WTC11 (cell line): Measurements from ENCODE around the gene CAPN11. TPM values are rescaled to one million over a fixed set of nuclear protein-coding genes. Genes with fewer than 3 reads are reported as not detected.

ENCODE experiments used
- ATAC-seq: fragments of 200-7000 bp; cut with Tn5 transposase; 2 replicates; pipeline ENCODE4 v1.10.0; 2021; ENCODE audit warnings: mild to moderate bottlenecking, moderate library complexity
- CTCF ChIA-PET: fragments of 300-600 bp; sonication (Branson Sonifier 250); formaldehyde crosslinking; loops from one replicate; lab custom pipeline; 2021; ENCODE audit warnings: antibody characterized with exemption; lab: Charles Lee
- POLR2A ChIA-PET: fragments of 350-600 bp; sonication (Branson Sonifier 250); formaldehyde crosslinking; loops from one replicate; lab custom pipeline; 2021; ENCODE audit warnings: antibody characterized with exemption; lab: Charles Lee
- DNase-seq: peaks from one replicate; pipeline ENCODE4 v3.0.0; 2021; ENCODE audit warnings: low spot score
- H3K27ac Mint-ChIP-seq: 2 replicates; pipeline ENCODE4 v1.8.0; 2021; ENCODE audit warnings: mixed read lengths
- H3K27me3 Mint-ChIP-seq: 2 replicates; pipeline ENCODE4 v1.8.0; 2021; ENCODE audit warnings: low read depth, mild to moderate bottlenecking, moderate library complexity, mixed read lengths
- H3K36me3 Mint-ChIP-seq: 2 replicates; pipeline ENCODE4 v1.8.0; 2021; ENCODE audit warnings: mixed read lengths
- H3K4me1 Mint-ChIP-seq: 2 replicates; pipeline ENCODE4 v1.8.0; 2022; ENCODE audit warnings: mixed read lengths
- H3K4me3 Mint-ChIP-seq: 2 replicates; pipeline ENCODE4 v1.8.0; 2021; ENCODE audit warnings: mild to moderate bottlenecking, moderate library complexity, mixed read lengths
- H3K9me3 Mint-ChIP-seq: 2 replicates; pipeline ENCODE4 v1.8.0; 2021; ENCODE audit warnings: mixed read lengths
- ATF6 ChIP-seq: sonication (generic); formaldehyde crosslinking; IDR thresholded peaks from 2 replicates; pipeline ENCODE4 v1.8.1; 2023; ENCODE audit warnings: mild to moderate bottlenecking, missing genetic modification reagents
- CREB1 ChIP-seq: sonication (generic); formaldehyde crosslinking; IDR thresholded peaks from 2 replicates; pipeline ENCODE4 v1.8.0; 2023; ENCODE audit warnings: mild to moderate bottlenecking, missing genetic modification reagents
- E2F1 ChIP-seq: sonication (generic); formaldehyde crosslinking; IDR thresholded peaks from 2 replicates; pipeline ENCODE4 v1.8.0; 2022; ENCODE audit warnings: mild to moderate bottlenecking, missing genetic modification reagents
- FOXJ3 ChIP-seq: sonication (generic); formaldehyde crosslinking; IDR thresholded peaks from 2 replicates; pipeline ENCODE4 v1.9.0; 2021; ENCODE audit warnings: missing genetic modification reagents, mild to moderate bottlenecking, borderline replicate concordance
- GRHL2 ChIP-seq: fragments of 250-450 bp; sonication (Bioruptor Pico); IDR thresholded peaks from 2 replicates; pipeline ENCODE4 v1.8.0; 2022; ENCODE audit warnings: mild to moderate bottlenecking, moderate library complexity; ENCODE audit not compliant: insufficient replicate concordance, severe bottlenecking
- JAZF1 ChIP-seq: fragments of 250-450 bp; sonication (Bioruptor Pico); IDR thresholded peaks from 2 replicates; pipeline ENCODE4 v1.9.0; 2021; ENCODE audit warnings: moderate library complexity, mild to moderate bottlenecking, inconsistent platforms
- OVOL2 ChIP-seq: fragments of 250-450 bp; sonication (Bioruptor Pico); IDR thresholded peaks from 2 replicates; pipeline ENCODE4 v1.9.0; 2021; ENCODE audit warnings: mild to moderate bottlenecking, borderline replicate concordance
- RELA ChIP-seq: sonication (generic); formaldehyde crosslinking; IDR thresholded peaks from 2 replicates; pipeline ENCODE4 v1.8.1; 2022; ENCODE audit warnings: missing genetic modification reagents, mild to moderate bottlenecking, borderline replicate concordance
- RORB ChIP-seq: fragments of 250-450 bp; sonication (Bioruptor Pico); IDR thresholded peaks from 2 replicates; pipeline ENCODE4 v1.9.0; 2021; ENCODE audit warnings: mild to moderate bottlenecking
- SMAD3 ChIP-seq: sonication (generic); formaldehyde crosslinking; IDR thresholded peaks from 2 replicates; pipeline ENCODE4 v1.8.0; 2022; ENCODE audit warnings: missing genetic modification reagents, mild to moderate bottlenecking, borderline replicate concordance
- SMAD4 ChIP-seq: sonication (generic); formaldehyde crosslinking; IDR thresholded peaks from 2 replicates; pipeline ENCODE4 v1.8.0; 2022; ENCODE audit warnings: mild to moderate bottlenecking, missing genetic modification reagents
- TP53 ChIP-seq: sonication (generic); formaldehyde crosslinking; IDR thresholded peaks from 2 replicates; pipeline ENCODE4 v1.8.1; 2023; ENCODE audit warnings: mild to moderate bottlenecking, missing genetic modification reagents
- ZBTB43 ChIP-seq: sonication (generic); formaldehyde crosslinking; IDR thresholded peaks from 2 replicates; pipeline ENCODE4 v1.8.1; 2023; ENCODE audit warnings: mild to moderate bottlenecking, missing genetic modification reagents
- total RNA-seq: library from RNA; stranded (reverse); gene quantifications from 3 replicates; pipeline ENCODE4 v1.2.3, GENCODE V29; 2021
- TF ChIP-seq, protein P1 (sequence below): sonication (generic); formaldehyde crosslinking; IDR thresholded peaks from 2 replicates; pipeline ENCODE4 v1.8.0; 2022; ENCODE audit warnings: mild to moderate bottlenecking, missing genetic modification reagents
- TF ChIP-seq, protein P2 (sequence below): sonication (generic); formaldehyde crosslinking; IDR thresholded peaks from 2 replicates; pipeline ENCODE4 v1.8.1; 2023; ENCODE audit warnings: mild to moderate bottlenecking, missing genetic modification reagents, moderate library complexity
- TF ChIP-seq, protein P3 (sequence below): sonication (generic); formaldehyde crosslinking; IDR thresholded peaks from 2 replicates; pipeline ENCODE4 v1.8.1; 2022; ENCODE audit warnings: low read depth, mild to moderate bottlenecking, moderate library complexity, missing genetic modification reagents, borderline replicate concordance
- TF ChIP-seq, protein P4 (sequence below): sonication (generic); formaldehyde crosslinking; conservative IDR thresholded peaks from 2 replicates; pipeline ENCODE4 v1.8.1; 2023; ENCODE audit warnings: mild to moderate bottlenecking, low read depth, missing genetic modification reagents, moderate library complexity

Gene CAPN11
- total RNA-seq, 1 experiment from 2014 or later = 2.3 TPM

DNA sequence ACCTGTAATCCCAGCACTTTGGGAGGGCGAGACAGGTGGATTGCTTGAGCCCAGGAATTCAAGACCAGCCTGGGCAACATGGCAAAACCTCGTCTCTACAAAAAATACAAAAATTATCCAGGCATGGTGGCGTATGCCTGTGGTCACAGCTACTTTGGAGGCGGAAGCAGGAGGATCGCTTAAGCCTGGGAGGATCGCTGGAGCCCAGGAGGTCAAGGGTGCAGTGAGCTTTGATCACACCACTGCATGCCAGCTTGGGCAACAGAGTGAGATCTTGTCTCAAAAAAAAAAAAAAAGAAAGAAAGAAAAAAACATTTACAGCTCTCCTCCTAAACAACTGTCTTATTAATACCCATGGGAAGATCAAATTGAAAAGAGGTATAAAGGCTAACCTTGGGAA lies 49.3 kb downstream of the CAPN11 start:
- Mint-ChIP-seq H3K9me3 (no peaks in the 10 kb centered on the region), H3K4me3 (no peak overlapping the region), H3K36me3 (no peaks in the 10 kb centered on the region), H3K27ac (peak overlapping the region; percentile 61), H3K4me1 (peaks cover 40% of the 10 kb centered on the region), H3K27me3 (peaks cover 5% of the 10 kb centered on the region; the same call in 1 of the 2 replicates)
- DNase-seq (no peak), ATAC-seq (no peak)
- POLR2A ChIA-PET = interaction anchor here (0.7 to 1.6 kb wide), 2 partner anchors 11 to 48 kb away, joined by 4 read pairs; no protein-coding TSS in a partner anchor
- TF ChIP-seq, protein P1, sequence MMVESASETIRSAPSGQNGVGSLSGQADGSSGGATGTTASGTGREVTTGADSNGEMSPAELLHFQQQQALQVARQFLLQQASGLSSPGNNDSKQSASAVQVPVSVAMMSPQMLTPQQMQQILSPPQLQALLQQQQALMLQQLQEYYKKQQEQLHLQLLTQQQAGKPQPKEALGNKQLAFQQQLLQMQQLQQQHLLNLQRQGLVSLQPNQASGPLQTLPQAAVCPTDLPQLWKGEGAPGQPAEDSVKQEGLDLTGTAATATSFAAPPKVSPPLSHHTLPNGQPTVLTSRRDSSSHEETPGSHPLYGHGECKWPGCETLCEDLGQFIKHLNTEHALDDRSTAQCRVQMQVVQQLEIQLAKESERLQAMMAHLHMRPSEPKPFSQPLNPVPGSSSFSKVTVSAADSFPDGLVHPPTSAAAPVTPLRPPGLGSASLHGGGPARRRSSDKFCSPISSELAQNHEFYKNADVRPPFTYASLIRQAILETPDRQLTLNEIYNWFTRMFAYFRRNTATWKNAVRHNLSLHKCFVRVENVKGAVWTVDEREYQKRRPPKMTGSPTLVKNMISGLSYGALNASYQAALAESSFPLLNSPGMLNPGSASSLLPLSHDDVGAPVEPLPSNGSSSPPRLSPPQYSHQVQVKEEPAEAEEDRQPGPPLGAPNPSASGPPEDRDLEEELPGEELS (CRISPR knock-in tag) = no peak
- TF ChIP-seq, protein P2, sequence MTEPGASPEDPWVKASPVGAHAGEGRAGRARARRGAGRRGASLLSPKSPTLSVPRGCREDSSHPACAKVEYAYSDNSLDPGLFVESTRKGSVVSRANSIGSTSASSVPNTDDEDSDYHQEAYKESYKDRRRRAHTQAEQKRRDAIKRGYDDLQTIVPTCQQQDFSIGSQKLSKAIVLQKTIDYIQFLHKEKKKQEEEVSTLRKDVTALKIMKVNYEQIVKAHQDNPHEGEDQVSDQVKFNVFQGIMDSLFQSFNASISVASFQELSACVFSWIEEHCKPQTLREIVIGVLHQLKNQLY (CRISPR knock-in tag) = no peak
- TF ChIP-seq JAZF1 (CRISPR knock-in tag) (no peak), ZBTB43 (CRISPR knock-in tag) (no peak), RORB (CRISPR knock-in tag) (no peak), CREB1 (CRISPR knock-in tag) (no peak), SMAD3 (CRISPR knock-in tag) (no peak), FOXJ3 (no peak), RELA (no peak), ATF6 (CRISPR knock-in tag) (no peak), E2F1 (no peak), GRHL2 (no peak), SMAD4 (CRISPR knock-in tag) (no peak), TP53 (CRISPR knock-in tag) (no peak), OVOL2 (CRISPR knock-in tag) (no peak)
- TF ChIP-seq, protein P3, sequence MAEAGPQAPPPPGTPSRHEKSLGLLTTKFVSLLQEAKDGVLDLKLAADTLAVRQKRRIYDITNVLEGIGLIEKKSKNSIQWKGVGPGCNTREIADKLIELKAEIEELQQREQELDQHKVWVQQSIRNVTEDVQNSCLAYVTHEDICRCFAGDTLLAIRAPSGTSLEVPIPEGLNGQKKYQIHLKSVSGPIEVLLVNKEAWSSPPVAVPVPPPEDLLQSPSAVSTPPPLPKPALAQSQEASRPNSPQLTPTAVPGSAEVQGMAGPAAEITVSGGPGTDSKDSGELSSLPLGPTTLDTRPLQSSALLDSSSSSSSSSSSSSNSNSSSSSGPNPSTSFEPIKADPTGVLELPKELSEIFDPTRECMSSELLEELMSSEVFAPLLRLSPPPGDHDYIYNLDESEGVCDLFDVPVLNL (CRISPR knock-in tag) = no peak
- TF ChIP-seq, protein P4, sequence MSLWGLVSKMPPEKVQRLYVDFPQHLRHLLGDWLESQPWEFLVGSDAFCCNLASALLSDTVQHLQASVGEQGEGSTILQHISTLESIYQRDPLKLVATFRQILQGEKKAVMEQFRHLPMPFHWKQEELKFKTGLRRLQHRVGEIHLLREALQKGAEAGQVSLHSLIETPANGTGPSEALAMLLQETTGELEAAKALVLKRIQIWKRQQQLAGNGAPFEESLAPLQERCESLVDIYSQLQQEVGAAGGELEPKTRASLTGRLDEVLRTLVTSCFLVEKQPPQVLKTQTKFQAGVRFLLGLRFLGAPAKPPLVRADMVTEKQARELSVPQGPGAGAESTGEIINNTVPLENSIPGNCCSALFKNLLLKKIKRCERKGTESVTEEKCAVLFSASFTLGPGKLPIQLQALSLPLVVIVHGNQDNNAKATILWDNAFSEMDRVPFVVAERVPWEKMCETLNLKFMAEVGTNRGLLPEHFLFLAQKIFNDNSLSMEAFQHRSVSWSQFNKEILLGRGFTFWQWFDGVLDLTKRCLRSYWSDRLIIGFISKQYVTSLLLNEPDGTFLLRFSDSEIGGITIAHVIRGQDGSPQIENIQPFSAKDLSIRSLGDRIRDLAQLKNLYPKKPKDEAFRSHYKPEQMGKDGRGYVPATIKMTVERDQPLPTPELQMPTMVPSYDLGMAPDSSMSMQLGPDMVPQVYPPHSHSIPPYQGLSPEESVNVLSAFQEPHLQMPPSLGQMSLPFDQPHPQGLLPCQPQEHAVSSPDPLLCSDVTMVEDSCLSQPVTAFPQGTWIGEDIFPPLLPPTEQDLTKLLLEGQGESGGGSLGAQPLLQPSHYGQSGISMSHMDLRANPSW (CRISPR knock-in tag) = no peak
- CTCF ChIA-PET = interaction anchor here (0.6 to 2.1 kb wide), 6 partner anchors 9 to 712 kb away, joined by 3 to 8 read pairs (median 4); partner anchors contain the start of genes MYMX and SLC29A1
